H9 (cell line): ENCODE results near the gene EFNA1. TPM values are rescaled to one million over a fixed set of nuclear protein-coding genes. Genes with fewer than 3 reads are reported as not detected.

Experiments
- DNase-seq: peaks from one replicate; pipeline ENCODE4 v3.0.0-alpha.2; 2017
- H2AFZ ChIP-seq: one replicate; pipeline ENCODE4 v1.6.1; 2013; ENCODE audit warnings: mild to moderate bottlenecking, low read length, control low read depth, moderate library complexity
- H2AK5ac ChIP-seq: 2 replicates; pipeline ENCODE4 v1.6.1; 2013; ENCODE audit warnings: low read length, control low read depth, mixed read lengths; ENCODE audit not compliant: insufficient read length
- H2BK120ac ChIP-seq: one replicate; pipeline ENCODE4 v1.6.1; 2013; ENCODE audit warnings: low read depth, mild to moderate bottlenecking, low read length, control low read depth, inconsistent platforms; ENCODE audit not compliant: poor library complexity, severe bottlenecking
- H2BK12ac ChIP-seq: 2 replicates; pipeline ENCODE4 v1.6.1; 2013; ENCODE audit warnings: low read length, control low read depth, mixed read lengths, low read depth; ENCODE audit not compliant: insufficient read length
- H2BK15ac ChIP-seq: 2 replicates; pipeline ENCODE4 v1.6.1; 2013; ENCODE audit warnings: low read depth, low read length, control low read depth
- H2BK20ac ChIP-seq: one replicate; pipeline ENCODE4 v1.6.1; 2013; ENCODE audit warnings: low read depth, mild to moderate bottlenecking, low read length, control low read depth, inconsistent platforms; ENCODE audit not compliant: poor library complexity, severe bottlenecking
- H2BK5ac ChIP-seq: 2 replicates; pipeline ENCODE4 v1.6.1; 2013; ENCODE audit warnings: low read length, control low read depth, mixed read lengths; ENCODE audit not compliant: insufficient read length
- H3K14ac ChIP-seq: 2 replicates; pipeline ENCODE4 v1.6.1; 2013; ENCODE audit warnings: low read length, control low read depth; ENCODE audit not compliant: insufficient read depth
- H3K18ac ChIP-seq: 2 replicates; pipeline ENCODE4 v1.6.1; 2013; ENCODE audit warnings: low read depth, mild to moderate bottlenecking, mixed read lengths, low read length, control low read depth; ENCODE audit not compliant: insufficient read length
- H3K23ac ChIP-seq: 2 replicates; pipeline ENCODE4 v1.6.1; 2013; ENCODE audit warnings: low read length, control low read depth, mixed read lengths, low read depth; ENCODE audit not compliant: insufficient read length
- H3K23me2 ChIP-seq: 2 replicates; pipeline ENCODE4 v1.6.1; 2013; ENCODE audit warnings: low read depth, mild to moderate bottlenecking, mixed read lengths, low read length, control low read depth; ENCODE audit not compliant: insufficient read length, poor library complexity, severe bottlenecking
- H3K27ac ChIP-seq: 2 replicates; pipeline ENCODE4 v1.5.1; 2013; ENCODE audit warnings: low read length, control low read depth, mixed read lengths, low read depth; ENCODE audit not compliant: insufficient read length
- H3K27me3 ChIP-seq: 2 replicates; pipeline ENCODE4 v1.6.1; 2013; ENCODE audit warnings: low read length, control low read depth, inconsistent platforms; ENCODE audit not compliant: insufficient read depth
- H3K4ac ChIP-seq: 2 replicates; pipeline ENCODE4 v1.6.1; 2013; ENCODE audit warnings: low read depth, mild to moderate bottlenecking, control low read depth, inconsistent platforms, low read length, moderate library complexity
- H3K4me1 ChIP-seq: 2 replicates; pipeline ENCODE4 v1.6.1; 2013; ENCODE audit warnings: low read length, control low read depth, inconsistent platforms; ENCODE audit not compliant: insufficient read depth
- H3K4me2 ChIP-seq: 2 replicates; pipeline ENCODE4 v1.6.1; 2013; ENCODE audit warnings: low read length, control low read depth, mixed read lengths; ENCODE audit not compliant: insufficient read length, insufficient read depth
- H3K56ac ChIP-seq: 2 replicates; pipeline ENCODE4 v1.6.1; 2013; ENCODE audit warnings: low read depth, mild to moderate bottlenecking, mixed read lengths, low read length, control low read depth; ENCODE audit not compliant: insufficient read length
- H3K79me1 ChIP-seq: 2 replicates; pipeline ENCODE4 v1.6.1; 2013; ENCODE audit warnings: low read depth, mild to moderate bottlenecking, moderate library complexity, low read length, control low read depth, inconsistent platforms; ENCODE audit not compliant: insufficient read depth, poor library complexity, severe bottlenecking
- H3K79me2 ChIP-seq: 2 replicates; pipeline ENCODE4 v1.6.1; 2013; ENCODE audit warnings: low read length, control low read depth, inconsistent platforms; ENCODE audit not compliant: insufficient read depth
- H3K9ac ChIP-seq: 2 replicates; pipeline ENCODE4 v1.6.1; 2013; ENCODE audit warnings: low read length, control low read depth, mixed read lengths; ENCODE audit not compliant: insufficient read length; ENCODE audit errors: extremely low read depth
- H3K9me3 ChIP-seq: one replicate; pipeline ENCODE4 v1.6.1; 2013; ENCODE audit warnings: low read depth, low read length, inconsistent platforms; ENCODE audit not compliant: control insufficient read depth
- H3T11ph ChIP-seq: one replicate; pipeline ENCODE4 v1.6.1; 2013; ENCODE audit warnings: mild to moderate bottlenecking, low read length, control low read depth, inconsistent platforms
- H4K20me1 ChIP-seq: one replicate; pipeline ENCODE4 v1.6.1; 2013; ENCODE audit not compliant: control insufficient read depth, insufficient read length, insufficient read depth
- H4K5ac ChIP-seq: 2 replicates; pipeline ENCODE4 v1.6.1; 2013; ENCODE audit warnings: low read depth, mild to moderate bottlenecking, mixed read lengths, low read length, control low read depth; ENCODE audit not compliant: insufficient read length
- H4K8ac ChIP-seq: replicated peaks from 2 replicates; pipeline ENCODE4 v1.6.1; 2013; ENCODE audit warnings: low read length, control low read depth, mixed read lengths, low read depth; ENCODE audit not compliant: insufficient read length
- H4K91ac ChIP-seq: 2 replicates; pipeline ENCODE4 v1.6.1; 2013; ENCODE audit warnings: low read depth, mild to moderate bottlenecking, moderate library complexity, mixed read lengths, low read length, control low read depth; ENCODE audit not compliant: insufficient read length
- H3K27ac Mint-ChIP-seq, 3 experiments: 2 replicates in 2 of 3; 3 replicates in 1 of 3; pipeline ENCODE4 v1.8.0; 2020 to 2021; ENCODE audit warnings: mixed read lengths in 3 of 3, mild to moderate bottlenecking in 1 of 3, moderate library complexity in 1 of 3
- H3K27me3 Mint-ChIP-seq: 2 replicates; pipeline ENCODE4 v1.8.0; 2021; ENCODE audit warnings: low read depth, mild to moderate bottlenecking, moderate library complexity, mixed read lengths
- H3K36me3 Mint-ChIP-seq, 3 experiments: 2 replicates in 2 of 3; 3 replicates in 1 of 3; pipeline ENCODE4 v1.8.0; 2020 to 2021; ENCODE audit warnings: low read depth in 3 of 3, mixed read lengths in 3 of 3; ENCODE audit not compliant: insufficient read depth in 1 of 3
- H3K4me1 Mint-ChIP-seq, 2 experiments: 2 replicates each; pipeline ENCODE4 v1.8.0; 2020; ENCODE audit warnings: mixed read lengths in 2 of 2
- H3K4me3 Mint-ChIP-seq, 2 experiments: 2 replicates in 1 of 2; 3 replicates in 1 of 2; pipeline ENCODE4 v1.8.0; 2020 to 2021; ENCODE audit warnings: mild to moderate bottlenecking in 2 of 2, mixed read lengths in 2 of 2, moderate library complexity in 1 of 2
- H3K9me3 Mint-ChIP-seq, 2 experiments: 2 replicates in 1 of 2; 3 replicates in 1 of 2; pipeline ENCODE4 v1.8.0; 2020; ENCODE audit warnings: mild to moderate bottlenecking in 2 of 2, mixed read lengths in 2 of 2, moderate library complexity in 1 of 2
- WGBS: extraction: QIAGEN DNeasy Blood & Tissue Kit; methylation state at CpG from one replicate; pipeline ENCODE4 v1.1.7; 2013; ENCODE audit warnings: missing lambda C conversion rate, low lambda C conversion rate, mixed read lengths; ENCODE audit not compliant: insufficient read length; ENCODE audit errors: extremely low coverage; 5-methylcytosine and 5-hydroxymethylcytosine counted together
- total RNA-seq: library from RNA; stranded (reverse); gene quantifications from 2 replicates; pipeline ENCODE4 v1.2.1, GENCODE V29; 2021
- TF ChIP-seq, protein P1 (sequence below): fragments of 200-600 bp; sonication (generic); conservative IDR thresholded peaks from 3 replicates; pipeline ENCODE4 v1.8.0; 2021; ENCODE audit warnings: antibody characterized with exemption, mild to moderate bottlenecking

Gene EFNA1
- total RNA-seq, 1 experiment from 2014 or later, result 1.4 TPM

- Histone ChIP-seq H3K9me3 (no peaks in the 10 kb centered on the region), H3K4me1 (no peaks in the 10 kb centered on the region), H2BK20ac (no peak overlapping the region), H3K23ac (no peak overlapping the region), H3K4ac (no peak overlapping the region), H2AK5ac (no peak overlapping the region), H3K79me1 (no peaks in the 10 kb centered on the region), H4K8ac (no peak overlapping the region), H3K27ac (no peak overlapping the region), H2BK120ac (no peak overlapping the region), H2AFZ (no peak overlapping the region), H3K23me2 (no peaks in the 10 kb centered on the region), H4K5ac (no peak overlapping the region), H4K20me1 (no peaks in the 10 kb centered on the region), H3K27me3 (no peaks in the 10 kb centered on the region; the same call in 1 of the 2 replicates), H2BK12ac (no peak overlapping the region), H3T11ph (no peak overlapping the region), H3K4me2 (no peak overlapping the region), H2BK15ac (no peak overlapping the region), H3K18ac (no peak overlapping the region), H4K91ac (no peak overlapping the region), H3K79me2 (no peaks in the 10 kb centered on the region), H2BK5ac (no peak overlapping the region), H3K14ac (no peak overlapping the region), H3K9ac (no peak overlapping the region), H3K56ac (no peak overlapping the region)
- TF ChIP-seq, protein P1, sequence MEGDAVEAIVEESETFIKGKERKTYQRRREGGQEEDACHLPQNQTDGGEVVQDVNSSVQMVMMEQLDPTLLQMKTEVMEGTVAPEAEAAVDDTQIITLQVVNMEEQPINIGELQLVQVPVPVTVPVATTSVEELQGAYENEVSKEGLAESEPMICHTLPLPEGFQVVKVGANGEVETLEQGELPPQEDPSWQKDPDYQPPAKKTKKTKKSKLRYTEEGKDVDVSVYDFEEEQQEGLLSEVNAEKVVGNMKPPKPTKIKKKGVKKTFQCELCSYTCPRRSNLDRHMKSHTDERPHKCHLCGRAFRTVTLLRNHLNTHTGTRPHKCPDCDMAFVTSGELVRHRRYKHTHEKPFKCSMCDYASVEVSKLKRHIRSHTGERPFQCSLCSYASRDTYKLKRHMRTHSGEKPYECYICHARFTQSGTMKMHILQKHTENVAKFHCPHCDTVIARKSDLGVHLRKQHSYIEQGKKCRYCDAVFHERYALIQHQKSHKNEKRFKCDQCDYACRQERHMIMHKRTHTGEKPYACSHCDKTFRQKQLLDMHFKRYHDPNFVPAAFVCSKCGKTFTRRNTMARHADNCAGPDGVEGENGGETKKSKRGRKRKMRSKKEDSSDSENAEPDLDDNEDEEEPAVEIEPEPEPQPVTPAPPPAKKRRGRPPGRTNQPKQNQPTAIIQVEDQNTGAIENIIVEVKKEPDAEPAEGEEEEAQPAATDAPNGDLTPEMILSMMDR, result no peak
- Mint-ChIP-seq H3K4me3 (no peak overlapping the region), H3K27me3 (peaks cover 27% of the 10 kb centered on the region), H3K36me3 (no peaks in the 10 kb centered on the region), H3K27ac (no peak overlapping the region), H3K4me1 (peaks cover 2 to 4% of the 10 kb centered on the region in 2 experiments; a peak in 1 of 4 replicates), H3K9me3 (no peaks in the 10 kb centered on the region)
- no peak for DNase-seq
- WGBS, result no CpG with 5 or more reads among the region's 5 CpGs
Measured at GRCh38 chr1:155113450-155113980, 14.2 kb upstream of the EFNA1 start.
